GM18511 (cell line): ENCODE data around the gene DMBT1.

Experiments used
- ATAC-seq: cut with Tn5 transposase; IDR thresholded peaks from one replicate; pipeline ENCODE4 v1.9.1; 2021; ENCODE audit warnings: mild to moderate bottlenecking, moderate library complexity; ENCODE audit not compliant: unreplicated experiment

DMBT1 gene

GRCh38 chr10:122560279-122560804 lies at the start of gene DMBT1:
DMBT1 (plus strand) TSS chr10:122560754; CDS start chr10:122560771, 17 bp downstream.
- ATAC-seq, result no peak

GRCh38 chr10:122513053-122513452 lies 47.5 kb upstream of the DMBT1 start:
- no peak for ATAC-seq

- no peak for ATAC-seq
Measured at GRCh38 chr10:122514045-122514840, 46.3 kb upstream of the DMBT1 start.

GRCh38 chr10:122515022-122515424 lies 45.5 kb upstream of the DMBT1 start:
- ATAC-seq, result no peak

GRCh38 chr10:122515588-122516231 lies 44.8 kb upstream of the DMBT1 start:
- peak; percentile 86 for ATAC-seq

GRCh38 chr10:122516734-122517133 lies 43.8 kb upstream of the DMBT1 start:
- no peak for ATAC-seq

- no peak for ATAC-seq
Measured at GRCh38 chr10:122519144-122519543, 41.4 kb upstream of the DMBT1 start.

GRCh38 chr10:122519873-122520272 lies 40.7 kb upstream of the DMBT1 start:
- no peak for ATAC-seq

GRCh38 chr10:122521011-122521410 lies 39.5 kb upstream of the DMBT1 start:
- no peak for ATAC-seq

- no peak for ATAC-seq
Measured at GRCh38 chr10:122524811-122525210, 35.7 kb upstream of the DMBT1 start.

- no peak for ATAC-seq
Measured at GRCh38 chr10:122525788-122526187, 34.8 kb upstream of the DMBT1 start.

- no peak for ATAC-seq
Measured at GRCh38 chr10:122526892-122527291, 33.7 kb upstream of the DMBT1 start.

GRCh38 chr10:122530177-122530576 lies 30.4 kb upstream of the DMBT1 start:
- ATAC-seq, result no peak

GRCh38 chr10:122531261-122531660 lies 29.3 kb upstream of the DMBT1 start:
- ATAC-seq, result no peak

- ATAC-seq, result no peak
Measured at GRCh38 chr10:122531939-122532338, 28.6 kb upstream of the DMBT1 start.

- ATAC-seq, result no peak
Measured at GRCh38 chr10:122532601-122533296, 27.8 kb upstream of the DMBT1 start.

GRCh38 chr10:122537545-122537944 lies 23.0 kb upstream of the DMBT1 start:
- no peak for ATAC-seq

- ATAC-seq, result no peak
Measured at GRCh38 chr10:122541541-122542002, 19.0 kb upstream of the DMBT1 start.

- ATAC-seq, result no peak
Measured at GRCh38 chr10:122543676-122544445, 16.7 kb upstream of the DMBT1 start.

- no peak for ATAC-seq
Measured at GRCh38 chr10:122544493-122544892, 16.1 kb upstream of the DMBT1 start.

GRCh38 chr10:122546242-122546641 lies 14.3 kb upstream of the DMBT1 start:
- no peak for ATAC-seq
